Neuronal stem cell (in vitro differentiated cells): Measurements from ENCODE around the gene APBB3.
"Not testable (repeated sequence)": the region's sequence is repeated elsewhere in the genome, so short reads cannot be mapped to it uniquely, and the experiment has no call there.

Experiments used
- DNase-seq: peaks from one replicate; pipeline ENCODE4 v3.0.0-alpha.2; 2013; ENCODE audit warnings: low spot score
- H2AFZ ChIP-seq: one replicate; pipeline ENCODE4 v1.6.1; 2013; ENCODE audit warnings: mild to moderate bottlenecking, low read length, inconsistent platforms
- H2AK5ac ChIP-seq: 2 replicates; pipeline ENCODE4 v1.6.1; 2013; ENCODE audit warnings: low read depth, mild to moderate bottlenecking, inconsistent platforms, low read length, moderate library complexity, mixed read lengths
- H2BK120ac ChIP-seq: 2 replicates; pipeline ENCODE4 v1.6.1; 2013; ENCODE audit warnings: low read depth, mild to moderate bottlenecking, inconsistent platforms, low read length, moderate library complexity, mixed read lengths
- H2BK12ac ChIP-seq: one replicate; pipeline ENCODE4 v1.6.1; 2013; ENCODE audit warnings: low read length, inconsistent platforms
- H2BK15ac ChIP-seq: 2 replicates; pipeline ENCODE4 v1.6.1; 2013; ENCODE audit warnings: mild to moderate bottlenecking, low read length, inconsistent platforms, mixed read lengths
- H2BK5ac ChIP-seq: one replicate; pipeline ENCODE4 v1.6.1; 2013; ENCODE audit warnings: inconsistent platforms, mild to moderate bottlenecking, low read length, moderate library complexity
- H3K14ac ChIP-seq: one replicate; pipeline ENCODE4 v1.6.1; 2013; ENCODE audit warnings: low read length, inconsistent platforms
- H3K18ac ChIP-seq: 2 replicates; pipeline ENCODE4 v1.6.1; 2013; ENCODE audit warnings: low read length, inconsistent platforms
- H3K23ac ChIP-seq: 2 replicates; pipeline ENCODE4 v1.6.1; 2013; ENCODE audit warnings: low read depth, mild to moderate bottlenecking, mixed read lengths, low read length, inconsistent platforms; ENCODE audit not compliant: poor library complexity
- H3K27ac ChIP-seq: replicated peaks from 3 replicates; pipeline ENCODE4 v1.5.1; 2013; ENCODE audit warnings: low read length, inconsistent platforms
- H3K27me3 ChIP-seq, 3 experiments: 2 replicates each; pipeline ENCODE4 v1.6.1; 2013; ENCODE audit warnings: low read length in 3 of 3, mild to moderate bottlenecking in 2 of 3, inconsistent platforms in 1 of 3, low read depth in 1 of 3, mixed read lengths in 1 of 3, moderate library complexity in 1 of 3; ENCODE audit not compliant: control insufficient read depth in 3 of 3, insufficient read depth in 3 of 3
- H3K36me3 ChIP-seq, 2 donors: replicated peaks in 1 of 2; 2 replicates each; pipeline ENCODE4 v1.6.1; 2013; ENCODE audit warnings: low read length in 2 of 2; ENCODE audit not compliant: control insufficient read depth in 2 of 2, insufficient read depth in 2 of 2
- H3K4ac ChIP-seq: 2 replicates; pipeline ENCODE4 v1.6.1; 2013; ENCODE audit warnings: inconsistent platforms, mild to moderate bottlenecking, low read length, moderate library complexity
- H3K4me1 ChIP-seq, 2 donors: 1 replicate in 1 of 2; 2 replicates in 1 of 2; pipeline ENCODE4 v1.6.1; 2013; ENCODE audit warnings: low read length in 2 of 2, low read depth in 1 of 2; ENCODE audit not compliant: control insufficient read depth in 2 of 2, insufficient read depth in 1 of 2
- H3K4me2 ChIP-seq: one replicate; pipeline ENCODE4 v1.6.1; 2013; ENCODE audit warnings: mild to moderate bottlenecking, low read length, inconsistent platforms; ENCODE audit not compliant: insufficient read depth, poor library complexity, severe bottlenecking
- H3K4me3 ChIP-seq, 2 donors: 2 replicates each; pipeline ENCODE4 v1.5.1; 2013; ENCODE audit warnings: low read length in 2 of 2, mild to moderate bottlenecking in 2 of 2, inconsistent platforms in 1 of 2, moderate library complexity in 1 of 2
- H3K79me1 ChIP-seq: one replicate; pipeline ENCODE4 v1.6.1; 2013; ENCODE audit warnings: low read depth, mild to moderate bottlenecking, inconsistent platforms, low read length, moderate library complexity
- H3K9ac ChIP-seq: one replicate; pipeline ENCODE4 v1.6.1; 2013; ENCODE audit warnings: mild to moderate bottlenecking, low read depth, low read length, inconsistent platforms; ENCODE audit not compliant: poor library complexity
- H3K9me3 ChIP-seq, 2 donors: replicated peaks in 1 of 2; 2 replicates each; pipeline versions ENCODE3 to v1.6.1; 2013; ENCODE audit warnings: low read length in 2 of 2, mild to moderate bottlenecking in 2 of 2, inconsistent platforms in 1 of 2, low read depth in 1 of 2, mixed read lengths in 1 of 2, moderate library complexity in 1 of 2; ENCODE audit not compliant: control insufficient read depth in 2 of 2, insufficient read depth in 1 of 2
- H4K8ac ChIP-seq: one replicate; pipeline ENCODE4 v1.6.1; 2013; ENCODE audit warnings: low read depth, mild to moderate bottlenecking, inconsistent platforms, low read length, moderate library complexity
- H4K91ac ChIP-seq: one replicate; pipeline ENCODE4 v1.6.1; 2013; ENCODE audit warnings: low read length, low read depth, mild to moderate bottlenecking, inconsistent platforms; ENCODE audit not compliant: poor library complexity
- WGBS, 2 donors: extraction: QIAGEN DNeasy Blood & Tissue Kit; methylation state at CpG; one replicate each; pipeline ENCODE4 v1.1.7; 2013; ENCODE audit warnings: missing lambda C conversion rate in 2 of 2, mixed read lengths in 1 of 2; ENCODE audit not compliant: insufficient read length in 2 of 2, insufficient replicate concordance in 1 of 2; ENCODE audit errors: extremely low coverage in 2 of 2; 5-methylcytosine and 5-hydroxymethylcytosine counted together

The APBB3 gene

DNA sequence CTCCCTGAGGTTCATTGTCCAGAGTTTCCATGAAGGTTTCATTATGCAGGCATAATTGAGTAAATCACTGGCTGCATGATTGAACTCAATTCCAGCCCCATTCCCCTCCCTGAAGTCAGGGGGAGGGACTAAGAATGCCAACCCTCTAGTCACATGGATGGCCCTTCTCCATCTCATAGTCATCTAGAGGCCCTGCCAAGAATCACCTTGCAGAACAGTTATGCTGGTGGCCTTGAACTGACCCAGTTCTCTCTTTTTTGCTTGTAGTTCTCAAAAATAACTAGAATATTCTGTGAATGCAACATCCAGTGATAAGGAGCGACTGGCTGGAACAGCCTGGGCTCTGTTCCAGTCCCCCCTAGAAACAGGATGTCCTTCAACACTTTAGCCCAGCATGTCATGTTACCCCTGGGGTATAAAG, 31.9 kb upstream of the APBB3 start:
- no peak overlapping the region for H3K14ac ChIP-seq
- no peak overlapping the region for H2AK5ac ChIP-seq
- no peak overlapping the region for H2AFZ ChIP-seq
- H2BK15ac ChIP-seq: no peak overlapping the region
- H3K18ac ChIP-seq: no peak overlapping the region
- H2BK5ac ChIP-seq: no peak overlapping the region
- no peaks in the 10 kb centered on the region for H3K36me3 ChIP-seq
- no peak overlapping the region for H3K27ac ChIP-seq
- no peaks in the 10 kb centered on the region for H3K9me3 ChIP-seq
- H4K8ac ChIP-seq: no peak overlapping the region
- no peaks in the 10 kb centered on the region for H3K4me1 ChIP-seq
- H3K23ac ChIP-seq: no peak overlapping the region
- H4K91ac ChIP-seq: no peak overlapping the region
- no peak overlapping the region for H2BK12ac ChIP-seq
- H3K79me1 ChIP-seq: no peaks in the 10 kb centered on the region
- no peak overlapping the region for H3K4me3 ChIP-seq
- DNase-seq: no peak
- H3K27me3 ChIP-seq: peaks cover 0 to 10% (median 0%) of the 10 kb centered on the region in 3 experiments
- no peak overlapping the region for H3K4me2 ChIP-seq
- WGBS, 2 donors: no CpG with 5 or more reads among the region's 1 CpG
- H3K9ac ChIP-seq: no peak overlapping the region
- no peak overlapping the region for H3K4ac ChIP-seq
- H2BK120ac ChIP-seq: no peak overlapping the region

GRCh38 chr5:140595538-140596300, 31.3 kb upstream of the APBB3 start:
- no peak for DNase-seq

DNA sequence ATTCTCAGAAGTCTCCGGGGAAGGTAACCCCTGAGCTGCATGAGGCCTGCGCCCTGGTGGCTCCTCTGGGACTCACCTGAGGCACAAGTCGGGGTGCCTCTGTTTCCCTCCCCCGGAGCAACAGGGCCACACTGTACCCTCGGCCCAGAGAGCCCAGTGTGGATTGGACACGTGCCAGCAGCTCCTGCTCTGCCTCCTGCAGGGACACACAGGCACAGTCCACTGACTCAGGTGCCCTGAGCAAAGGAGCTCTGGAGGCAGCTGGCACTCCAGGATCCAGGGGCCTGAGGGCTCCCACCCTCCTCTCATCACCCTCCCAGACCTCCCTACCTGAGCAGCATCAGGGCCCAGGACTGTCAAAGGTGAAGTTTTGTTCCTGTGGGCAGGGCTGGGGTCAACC, 29.8 kb upstream of the APBB3 start:
- Histone ChIP-seq H4K91ac (no peak overlapping the region), H3K9me3 (no peaks in the 10 kb centered on the region), H2BK120ac (no peak overlapping the region)

More at GRCh38 chr5:140595538-140596300, 31.3 kb upstream of the APBB3 start:
- H2BK12ac ChIP-seq: no peak overlapping the region
- no peak overlapping the region for H3K18ac ChIP-seq
- H3K23ac ChIP-seq: no peak overlapping the region
- H3K36me3 ChIP-seq: no peaks in the 10 kb centered on the region
- no peak overlapping the region for H2AK5ac ChIP-seq
- H2BK120ac ChIP-seq: no peak overlapping the region
- H4K91ac ChIP-seq: no peak overlapping the region
- H3K4me3 ChIP-seq: no peak overlapping the region
- H3K79me1 ChIP-seq: no peaks in the 10 kb centered on the region
- H3K27ac ChIP-seq: no peak overlapping the region
- peaks cover 0 to 6% (median 0%) of the 10 kb centered on the region in 3 experiments for H3K27me3 ChIP-seq
- H3K9me3 ChIP-seq: no peaks in the 10 kb centered on the region
- no peak overlapping the region for H4K8ac ChIP-seq
- no peak overlapping the region for H3K14ac ChIP-seq
- H3K4ac ChIP-seq: no peak overlapping the region
- H3K9ac ChIP-seq: no peak overlapping the region
- H3K4me1 ChIP-seq: no peaks in the 10 kb centered on the region
- no peak overlapping the region for H2BK5ac ChIP-seq
- H2BK15ac ChIP-seq: no peak overlapping the region
- WGBS, 2 donors: no CpG with 5 or more reads among the region's 5 CpGs
- H3K4me2 ChIP-seq: no peak overlapping the region
- no peak overlapping the region for H2AFZ ChIP-seq

DNA sequence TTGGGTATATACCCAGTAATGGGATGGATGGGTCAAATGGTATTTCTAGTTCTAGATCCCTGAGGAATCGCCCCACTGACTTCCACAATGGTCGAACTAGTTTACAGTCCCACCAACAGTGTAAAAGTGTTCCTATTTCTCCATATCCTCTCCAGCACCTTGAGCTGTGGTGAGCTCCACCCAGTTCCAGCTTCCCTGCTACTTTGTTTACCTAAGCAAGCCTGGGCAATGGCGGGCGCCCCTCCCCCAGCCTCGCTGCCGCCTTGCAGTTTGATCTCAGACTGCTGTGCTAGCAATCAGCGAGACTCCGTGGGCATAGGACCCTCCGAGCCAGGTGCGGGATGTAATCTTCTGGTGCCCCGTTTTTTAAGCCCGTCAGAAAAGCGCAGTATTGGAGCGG, 28.7 kb upstream of the APBB3 start:
- no CpG with 5 or more reads among the region's 14 CpGs for WGBS, 2 donors
- not testable (repeated sequence) for H3K4me1 ChIP-seq

More for the DNA sequence above, 29.8 kb upstream of the APBB3 start:
- Histone ChIP-seq H3K18ac (no peak overlapping the region), H3K27me3 (peaks cover 0 to 9% (median 0%) of the 10 kb centered on the region in 3 experiments), H3K4me3 (peak overlapping the region in 1 of 2 donors; percentile 64), H3K36me3 (no peaks in the 10 kb centered on the region), H3K4me1 (peaks cover 0 to 1% of the 10 kb centered on the region in 2 donors), H3K27ac (no peak overlapping the region), H2BK15ac (no peak overlapping the region), H3K14ac (no peak overlapping the region), H2AK5ac (peak overlapping the region; percentile 56), H2AFZ (no peak overlapping the region), H4K8ac (no peak overlapping the region), H3K4me2 (no peak overlapping the region), H3K79me1 (no peaks in the 10 kb centered on the region), H2BK12ac (no peak overlapping the region), H3K9ac (peak overlapping the region; percentile 3), H2BK5ac (no peak overlapping the region), H3K4ac (no peak overlapping the region), H3K23ac (no peak overlapping the region)
- no peak for DNase-seq
- WGBS, 2 donors: no CpG with 5 or more reads among the region's 6 CpGs

More for the DNA sequence above, 28.7 kb upstream of the APBB3 start:
- not testable (repeated sequence) for H4K91ac ChIP-seq, H2AFZ ChIP-seq, H3K36me3 ChIP-seq, H2BK5ac ChIP-seq, H3K27ac ChIP-seq, H3K27me3 ChIP-seq, H2AK5ac ChIP-seq, H3K9ac ChIP-seq, DNase-seq, H2BK15ac ChIP-seq, H3K79me1 ChIP-seq, H3K4me3 ChIP-seq, H3K9me3 ChIP-seq, H3K18ac ChIP-seq, H4K8ac ChIP-seq, H3K23ac ChIP-seq, H3K4ac ChIP-seq, H2BK12ac ChIP-seq, H2BK120ac ChIP-seq, H3K14ac ChIP-seq, H3K4me2 ChIP-seq
